Myometrial cell (primary cell): Measurements from ENCODE around the gene SMURF2. TPM values are rescaled to one million over a fixed set of nuclear protein-coding genes. Genes with fewer than 3 reads are reported as not detected.

Experiments
- total RNA-seq: library from RNA; depleted of rRNA; stranded (reverse); fragments of >200 nt; gene quantifications from 2 replicates; pipeline ENCODE4 v1.2.3, GENCODE V29; 2015

Gene SMURF2
- total RNA-seq = 41.5 and 45.3 TPM in 2 replicates

DNA sequence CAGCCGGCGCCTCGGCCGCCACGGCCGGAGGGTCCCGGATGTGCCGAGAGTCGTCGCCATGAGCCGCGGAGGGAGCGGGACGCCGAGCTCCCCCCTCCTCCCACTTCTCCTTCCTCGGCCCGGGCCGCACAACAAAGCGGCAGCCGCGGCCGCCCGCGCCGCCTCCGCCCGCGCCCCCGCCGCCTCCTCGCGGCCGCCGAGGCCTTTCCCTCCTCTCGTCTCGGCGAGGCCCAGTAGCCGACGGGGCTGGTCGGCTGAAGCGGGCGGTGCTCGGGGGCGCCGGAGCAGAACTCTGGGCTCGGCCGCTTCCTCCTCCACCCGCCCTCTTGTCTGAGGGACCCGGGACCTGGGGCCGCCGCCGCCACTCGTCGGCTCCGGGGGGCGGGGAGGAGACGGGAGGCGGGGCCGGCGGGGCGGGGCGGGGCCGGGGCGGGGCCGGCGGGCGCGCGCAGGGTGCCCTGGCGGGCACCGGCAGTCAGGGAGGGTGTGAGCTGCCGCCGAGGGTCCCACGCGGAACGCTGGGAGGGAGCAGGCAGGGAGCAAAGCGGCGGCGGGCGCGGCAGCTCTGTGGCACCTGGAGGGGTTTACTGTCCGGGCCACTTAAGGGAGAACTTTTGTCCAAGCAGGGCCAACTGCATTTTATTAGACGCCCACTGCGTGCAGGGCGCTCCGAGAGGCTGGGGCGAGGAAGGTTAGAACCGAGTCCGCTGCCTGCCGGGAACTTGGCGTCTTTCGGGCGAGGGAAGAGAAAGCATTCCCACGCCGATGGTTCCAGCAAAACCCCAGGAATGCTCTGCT, at the start of gene SMURF2:
Gene SMURF2, minus strand, starts transcription at position 332 of the 798 bp plus-strand sequence. CDS start 427 bp downstream, outside the sequence.

DNA sequence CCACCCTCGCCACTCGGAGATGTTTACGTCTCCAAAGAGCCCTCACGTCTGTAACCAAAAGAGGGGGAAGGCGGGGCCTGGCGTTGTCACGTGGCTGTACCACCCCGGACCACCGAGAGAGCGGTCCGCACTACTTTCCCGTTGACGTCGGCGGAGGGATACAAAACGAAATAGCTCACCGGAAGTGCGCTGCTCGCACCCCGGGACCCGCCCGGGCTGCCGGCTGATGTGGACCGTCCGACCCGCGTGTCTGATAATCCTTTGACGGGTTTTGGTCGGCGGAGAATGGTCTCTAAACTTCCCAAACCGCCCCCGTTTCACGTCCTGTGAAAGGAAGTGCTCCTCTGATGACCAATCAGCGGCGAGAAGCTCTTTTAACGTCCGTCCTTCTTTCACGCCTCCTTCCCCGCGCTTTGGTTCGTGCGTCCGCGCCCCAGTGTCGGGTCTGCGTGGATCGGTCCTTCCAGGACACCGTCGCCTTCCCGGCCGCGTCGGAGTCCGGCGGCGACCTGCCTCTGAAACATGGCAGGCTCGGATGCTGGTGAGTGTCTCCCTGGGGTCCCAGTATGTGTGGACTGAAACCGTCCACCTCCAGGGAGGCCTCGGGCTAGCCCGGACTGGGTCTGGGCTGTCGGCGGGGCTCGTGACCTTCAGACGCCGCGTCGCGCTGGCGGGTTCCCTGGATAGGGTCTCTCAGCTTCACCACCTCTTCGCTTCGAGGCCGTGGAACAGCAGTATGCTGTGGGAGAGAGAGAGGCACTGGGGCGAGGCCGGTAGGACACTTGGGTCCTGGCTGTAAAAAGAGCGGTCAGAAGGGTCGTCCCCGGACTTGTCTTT, 155.3 kb downstream of the SMURF2 start, which contains the start of gene CEP95:
Gene CEP95, plus strand, starts transcription at position 402 of the 837 bp plus-strand sequence. Its CDS starts 121 bp downstream, at position 523.

DNA sequence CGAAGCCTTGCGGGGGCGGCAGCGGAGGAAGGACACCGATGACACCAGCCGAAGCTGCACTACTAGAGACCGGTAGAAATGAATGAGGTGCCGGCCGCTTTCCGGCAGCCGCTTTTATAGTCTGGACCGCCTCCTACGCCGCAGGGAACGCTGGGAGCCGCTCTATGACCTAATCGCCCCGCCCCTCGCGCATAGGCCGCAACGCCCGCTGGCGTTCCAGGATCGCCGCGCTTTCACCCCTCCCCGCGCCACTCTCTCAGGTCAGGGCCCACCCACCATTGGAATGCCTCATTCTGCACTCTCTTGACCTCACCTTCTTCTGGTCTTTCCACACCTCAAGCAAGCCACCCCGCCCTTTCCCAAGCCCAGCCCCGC, 155.9 kb downstream of the SMURF2 start, which contains the start of gene DDX5:
Gene DDX5, minus strand, starts transcription at position 89 of the 375 bp plus-strand sequence. CDS start 170 bp downstream, outside the sequence.

DNA sequence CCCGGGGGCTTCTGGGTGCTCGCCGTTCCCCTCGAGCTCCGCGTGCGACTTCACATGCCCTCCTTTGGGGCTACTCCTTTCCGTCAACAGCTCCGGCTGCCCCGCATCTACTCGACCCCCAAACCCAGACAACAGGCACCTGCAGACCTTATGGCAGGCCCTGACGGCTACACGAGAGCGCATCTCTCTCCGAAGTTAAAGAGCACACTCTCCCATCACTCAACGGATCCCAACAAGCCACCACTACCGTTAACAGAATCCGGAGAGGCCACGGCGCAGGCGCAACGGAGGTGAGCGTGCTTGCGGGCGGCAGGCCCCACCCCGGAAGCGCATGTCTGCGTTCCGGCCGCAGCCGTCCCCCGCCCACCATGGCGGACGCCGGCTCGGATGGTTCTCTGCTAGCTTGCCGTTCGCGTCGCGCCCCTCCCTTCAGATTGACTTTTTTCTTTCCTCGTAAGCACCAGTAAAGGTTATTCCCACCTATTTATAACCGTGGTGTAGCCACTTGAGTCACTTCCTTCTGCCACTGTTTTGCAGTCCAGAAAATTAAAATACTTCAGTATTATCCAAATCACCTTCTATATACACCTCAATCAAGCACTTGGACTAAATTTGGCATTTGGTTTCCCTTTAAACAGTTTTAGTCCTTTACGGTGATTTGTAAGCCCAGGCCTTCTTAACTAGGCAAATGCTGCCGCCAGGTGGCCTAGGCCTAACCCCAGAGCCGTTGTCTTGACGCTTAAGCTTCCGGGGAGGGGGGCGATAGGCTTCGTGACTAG, 165.1 kb downstream of the SMURF2 start, which contains the start of gene POLG2:
Gene POLG2, minus strand, starts transcription at position 269 of the 779 bp plus-strand sequence. Its CDS starts 86 bp downstream, at position 183.

Other genes starting within 250 kb of the SMURF2 start
- gene MILR1, start 213.2 kb downstream of the SMURF2 start, total RNA-seq = 25.4 and 31.7 TPM in 2 replicates
- gene POLG2, start 165.3 kb downstream of the SMURF2 start, total RNA-seq = 2.3 and 2.6 TPM in 2 replicates
- 276 and 612 TPM in 2 replicates for gene DDX5, start 156.0 kb downstream of the SMURF2 start, total RNA-seq
- 4.8 and 23.4 TPM in 2 replicates for gene CEP95, start 155.3 kb downstream of the SMURF2 start, total RNA-seq